ENCODE results near the gene MAMDC2. TPM values are rescaled to one million over a fixed set of nuclear protein-coding genes. Genes with fewer than 3 reads are reported as not detected.

The MAMDC2 gene
- total RNA-seq, 1 experiment from 2014 or later = 4.6 TPM

- H3K4me3 Mint-ChIP-seq = no peak overlapping the region
- no peaks in the 10 kb centered on the region for H3K27me3 Mint-ChIP-seq (ENCODE audit: low read depth)
- Histone ChIP-seq H4K5ac (ENCODE audit: insufficient read length, low read depth, low read length) (no peak overlapping the region), H2AFZ (ENCODE audit: low read length) (no peak overlapping the region), H3K4ac (ENCODE audit: low read depth, low read length) (no peak overlapping the region), H4K20me1 (ENCODE audit: control insufficient read depth, insufficient read depth, insufficient read length) (no peaks in the 10 kb centered on the region), H3K79me2 (ENCODE audit: insufficient read depth, low read length) (no peaks in the 10 kb centered on the region), H2BK120ac (ENCODE audit: low read depth, low read length, poor library complexity, severe bottlenecking) (no peak overlapping the region), H3K23ac (ENCODE audit: insufficient read length, low read depth, low read length) (no peak overlapping the region), H3K14ac (ENCODE audit: insufficient read depth, low read length) (no peak overlapping the region), H2BK20ac (ENCODE audit: low read depth, low read length, poor library complexity, severe bottlenecking) (no peak overlapping the region), H2BK5ac (ENCODE audit: insufficient read length, low read length) (no peak overlapping the region), H3K27me3 (ENCODE audit: insufficient read depth, low read length) (no peaks in the 10 kb centered on the region), H2BK12ac (ENCODE audit: insufficient read length, low read depth, low read length) (no peak overlapping the region), H3K23me2 (ENCODE audit: insufficient read length, low read depth, low read length, poor library complexity, severe bottlenecking) (no peaks in the 10 kb centered on the region), H3K79me1 (ENCODE audit: insufficient read depth, low read depth, low read length, poor library complexity, severe bottlenecking) (no peaks in the 10 kb centered on the region), H3K9ac (ENCODE audit: extremely low read depth, insufficient read length, low read length) (no peak overlapping the region), H3K27ac (ENCODE audit: insufficient read length, low read depth, low read length) (no peak overlapping the region), H4K91ac (ENCODE audit: insufficient read length, low read depth, low read length) (no peak overlapping the region), H4K8ac (replicated peaks; ENCODE audit: insufficient read length, low read depth, low read length) (no peak overlapping the region), H3K56ac (ENCODE audit: insufficient read length, low read depth, low read length) (no peak overlapping the region), H2AK5ac (ENCODE audit: insufficient read length, low read length) (no peak overlapping the region), H3K4me2 (ENCODE audit: insufficient read depth, insufficient read length, low read length) (no peak overlapping the region), H2BK15ac (ENCODE audit: low read depth, low read length) (no peak overlapping the region), H3K9me3 (ENCODE audit: control insufficient read depth, low read depth, low read length) (no peaks in the 10 kb centered on the region), H3K18ac (ENCODE audit: insufficient read length, low read depth, low read length) (no peak overlapping the region), H3T11ph (ENCODE audit: low read length) (no peak overlapping the region), H3K4me1 (ENCODE audit: insufficient read depth, low read length) (peaks cover 5% of the 10 kb centered on the region; the same call in 1 of the 2 replicates)
- no peak overlapping the region for H3K27ac Mint-ChIP-seq
- DNase-seq = no peak
- TF ChIP-seq, protein P1, sequence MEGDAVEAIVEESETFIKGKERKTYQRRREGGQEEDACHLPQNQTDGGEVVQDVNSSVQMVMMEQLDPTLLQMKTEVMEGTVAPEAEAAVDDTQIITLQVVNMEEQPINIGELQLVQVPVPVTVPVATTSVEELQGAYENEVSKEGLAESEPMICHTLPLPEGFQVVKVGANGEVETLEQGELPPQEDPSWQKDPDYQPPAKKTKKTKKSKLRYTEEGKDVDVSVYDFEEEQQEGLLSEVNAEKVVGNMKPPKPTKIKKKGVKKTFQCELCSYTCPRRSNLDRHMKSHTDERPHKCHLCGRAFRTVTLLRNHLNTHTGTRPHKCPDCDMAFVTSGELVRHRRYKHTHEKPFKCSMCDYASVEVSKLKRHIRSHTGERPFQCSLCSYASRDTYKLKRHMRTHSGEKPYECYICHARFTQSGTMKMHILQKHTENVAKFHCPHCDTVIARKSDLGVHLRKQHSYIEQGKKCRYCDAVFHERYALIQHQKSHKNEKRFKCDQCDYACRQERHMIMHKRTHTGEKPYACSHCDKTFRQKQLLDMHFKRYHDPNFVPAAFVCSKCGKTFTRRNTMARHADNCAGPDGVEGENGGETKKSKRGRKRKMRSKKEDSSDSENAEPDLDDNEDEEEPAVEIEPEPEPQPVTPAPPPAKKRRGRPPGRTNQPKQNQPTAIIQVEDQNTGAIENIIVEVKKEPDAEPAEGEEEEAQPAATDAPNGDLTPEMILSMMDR (conservative IDR thresholded peaks at IDR 0.05) = no peak
- H3K9me3 Mint-ChIP-seq = no peaks in the 10 kb centered on the region
- no peaks in the 10 kb centered on the region for H3K36me3 Mint-ChIP-seq (ENCODE audit: insufficient read depth in 1 of 3, low read depth in 3 of 3)
- peaks cover 8 to 12% of the 10 kb centered on the region in 2 experiments for H3K4me1 Mint-ChIP-seq
- no CpG with 5 or more reads among the region's 4 CpGs for WGBS (ENCODE audit: extremely low coverage, insufficient read length, low lambda C conversion rate)
Observed at GRCh38 chr9:70097187-70097586, 53.5 kb downstream of the MAMDC2 start.
